Activated CD4-positive, alpha-beta T cell treated with anti-CD3 and anti-CD28 coated beads for 36 hours (primary cell): ENCODE measurements around the gene TMEM63C. TPM values are rescaled to one million over a fixed set of nuclear protein-coding genes. Genes with fewer than 3 reads are reported as not detected.
"Not testable (repeated sequence)": the region's sequence is repeated elsewhere in the genome, so short reads cannot be mapped to it uniquely, and the experiment has no call there.

Experiments
- ATAC-seq: fragments of 200-7000 bp; cut with Tn5 transposase; one replicate; pipeline ENCODE4 v1.10.0; 2021; ENCODE audit warnings: mild to moderate bottlenecking, moderate library complexity
- CTCF ChIA-PET: fragments of 350-600 bp; sonication (Branson Sonifier 250); formaldehyde crosslinking; loops from one replicate; lab custom pipeline; 2021; ENCODE audit warnings: antibody characterized with exemption; lab: Charles Lee
- POLR2A ChIA-PET: fragments of 350-600 bp; sonication (Branson Sonifier 250); formaldehyde crosslinking; loops from one replicate; lab custom pipeline; 2021; ENCODE audit warnings: antibody characterized with exemption, inconsistent platforms; lab: Charles Lee
- DNase-seq: peaks from one replicate; pipeline ENCODE4 v3.0.0-alpha.2; 2020
- H3K27ac Mint-ChIP-seq: one replicate; pipeline ENCODE4 v1.8.0; 2021; ENCODE audit warnings: mixed read lengths
- H3K27me3 Mint-ChIP-seq: one replicate; pipeline ENCODE4 v1.8.0; 2021; ENCODE audit warnings: mixed read lengths
- H3K36me3 Mint-ChIP-seq: one replicate; pipeline ENCODE4 v1.8.0; 2021; ENCODE audit warnings: low read depth, mixed read lengths
- H3K4me1 Mint-ChIP-seq: one replicate; pipeline ENCODE4 v1.8.0; 2021; ENCODE audit warnings: mixed read lengths
- H3K4me3 Mint-ChIP-seq: one replicate; pipeline ENCODE4 v1.8.0; 2021; ENCODE audit warnings: mild to moderate bottlenecking, moderate library complexity, mixed read lengths
- H3K9me3 Mint-ChIP-seq: one replicate; pipeline ENCODE4 v1.8.0; 2021; ENCODE audit warnings: low read depth, mixed read lengths
- intact Hi-C, 2 experiments: fragments of 100-400 bp; cut with DNase I in 1 of 2; cut with micrococcal nuclease in 1 of 2; formaldehyde crosslinking; loops; one replicate each; pipeline versions ENCODE4 v1.14.2 to v1.15.1; 2022 to 2024; cut with DNase I, micrococcal nuclease
- total RNA-seq, 2 experiments: library from RNA; stranded (reverse); gene quantifications; one replicate each; pipeline ENCODE4 v1.2.3, GENCODE V29; 2021

Gene TMEM63C
- total RNA-seq, 2 experiments from 2014 or later: 1.1 to 1.4 TPM

DNA sequence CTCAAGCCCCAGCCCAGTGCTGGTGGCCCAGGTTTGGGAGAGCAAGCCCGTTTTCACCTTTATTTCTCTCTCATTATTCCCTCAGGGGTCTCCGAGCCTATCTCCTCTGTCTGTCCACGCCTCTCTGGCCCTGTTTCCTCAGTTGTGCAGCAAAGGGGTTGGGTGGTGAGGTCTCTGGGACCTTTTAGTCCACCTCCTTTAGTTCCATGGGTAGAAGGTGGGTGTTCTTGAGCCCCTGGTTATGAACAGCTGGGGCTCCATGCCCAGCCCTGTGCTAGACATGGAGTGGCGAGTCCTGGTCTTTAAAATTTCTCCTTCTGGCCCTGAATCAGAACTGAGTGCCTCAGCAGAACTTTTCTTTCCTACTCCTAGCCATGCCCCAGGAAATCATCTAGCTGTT lies 90.7 kb downstream of the TMEM63C start:
- H3K4me1 Mint-ChIP-seq: no peaks in the 10 kb centered on the region
- no peaks in the 10 kb centered on the region for H3K36me3 Mint-ChIP-seq
- DNase-seq: no peak
- no peak overlapping the region for H3K4me3 Mint-ChIP-seq
- intact Hi-C loops: no loop called here
- H3K9me3 Mint-ChIP-seq: peaks cover 3% of the 10 kb centered on the region
- H3K27ac Mint-ChIP-seq: no peak overlapping the region
- peaks cover 30% of the 10 kb centered on the region for H3K27me3 Mint-ChIP-seq
- ChIA-PET CTCF (interaction anchor here (0.5 to 0.9 kb wide), 2 partner anchors 18 to 399 kb away, joined by 3 read pairs; no protein-coding TSS in a partner anchor), POLR2A (no interaction called here)
- no peak for ATAC-seq

DNA sequence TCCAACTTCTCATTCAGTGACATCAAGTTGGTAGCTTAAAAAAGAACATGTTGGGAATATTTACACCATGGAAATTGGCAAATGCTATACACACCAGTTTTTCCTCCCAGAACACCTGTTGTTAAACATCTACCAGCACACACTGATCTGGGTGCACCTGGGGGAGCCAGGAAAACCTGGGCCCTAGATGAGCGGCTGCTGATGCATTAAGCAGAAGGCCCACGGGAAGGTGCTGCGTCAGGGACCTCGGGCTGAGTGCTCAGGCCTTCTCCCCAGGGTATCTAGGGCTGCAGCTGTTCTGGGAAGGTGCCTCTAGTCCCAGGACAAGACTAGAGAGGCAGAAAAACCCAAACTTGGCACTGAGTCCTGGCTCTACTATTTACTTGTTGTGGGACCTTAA lies 92.2 kb downstream of the TMEM63C start:
- ChIA-PET POLR2A (no interaction called here), CTCF (interaction anchor here (1.5 kb wide), 1 partner anchor 17 kb away, joined by 3 read pairs; no protein-coding TSS in a partner anchor)
- intact Hi-C loops: no loop called here
- DNase-seq (no peak), ATAC-seq (no peak)
- H3K4me3 Mint-ChIP-seq: no peak overlapping the region
- H3K27me3 Mint-ChIP-seq: peaks cover 24% of the 10 kb centered on the region
- H3K9me3 Mint-ChIP-seq: no peaks in the 10 kb centered on the region
- no peaks in the 10 kb centered on the region for H3K4me1 Mint-ChIP-seq
- no peak overlapping the region for H3K27ac Mint-ChIP-seq
- no peaks in the 10 kb centered on the region for H3K36me3 Mint-ChIP-seq

DNA sequence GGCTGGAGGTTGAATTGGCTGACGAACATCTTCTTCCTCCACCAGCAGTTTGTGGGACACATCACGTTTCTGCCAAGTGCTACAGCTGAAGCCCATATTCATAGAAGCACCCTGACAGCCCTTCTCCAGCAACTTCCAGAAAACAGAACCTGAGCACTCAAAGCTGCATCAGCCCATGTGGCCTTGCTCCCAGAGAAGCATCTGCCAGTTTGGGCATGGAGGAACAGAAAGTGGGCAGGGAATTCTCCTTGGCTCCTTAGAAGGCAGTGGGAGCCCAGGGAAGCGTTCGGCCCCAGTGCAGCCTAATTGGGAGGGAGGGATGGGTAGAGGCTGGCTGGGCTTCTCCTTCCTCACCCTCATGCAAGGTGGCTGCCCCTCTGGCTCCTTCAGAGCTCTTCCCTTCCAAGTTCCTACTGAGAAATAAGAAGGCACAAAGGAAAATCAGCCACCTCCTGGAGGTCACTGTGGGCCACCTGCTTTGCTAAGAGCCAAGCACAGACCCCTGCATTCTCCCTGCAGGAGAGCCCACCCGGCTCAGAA lies 93.5 kb downstream of the TMEM63C start:
- Mint-ChIP-seq H3K27me3 (peaks cover 14% of the 10 kb centered on the region), H3K4me3 (no peak overlapping the region), H3K9me3 (no peaks in the 10 kb centered on the region), H3K4me1 (no peaks in the 10 kb centered on the region), H3K36me3 (peaks cover 2% of the 10 kb centered on the region), H3K27ac (no peak overlapping the region)
- ChIA-PET POLR2A (no interaction called here), CTCF (no interaction called here)
- ATAC-seq: no peak
- intact Hi-C loops: no loop called here
- DNase-seq: no peak

DNA sequence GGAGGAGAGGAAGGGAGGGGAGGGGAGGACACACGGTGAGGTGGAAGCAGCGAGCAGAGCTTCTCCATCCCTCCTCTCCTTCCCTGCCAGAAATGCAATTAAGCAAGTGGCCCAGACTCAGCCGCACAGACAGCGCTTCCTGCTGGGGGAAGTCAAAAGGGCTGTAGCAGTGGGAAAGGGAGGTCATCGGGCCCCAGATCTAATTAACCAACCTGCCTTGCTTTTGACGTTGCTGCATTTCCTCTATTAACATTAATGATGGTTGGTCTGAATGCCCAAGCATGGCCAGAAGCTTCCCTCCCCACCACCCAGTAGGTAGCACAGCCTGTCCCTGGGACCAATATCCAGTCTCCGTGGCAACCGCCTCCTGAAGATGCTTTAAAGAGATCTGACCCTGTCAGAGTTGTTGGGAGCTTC lies 94.0 kb downstream of the TMEM63C start:
- H3K36me3 Mint-ChIP-seq: peaks cover 2% of the 10 kb centered on the region
- ChIA-PET POLR2A (no interaction called here), CTCF (no interaction called here)
- H3K27ac Mint-ChIP-seq: no peak overlapping the region
- intact Hi-C loops: no loop called here
- H3K4me1 Mint-ChIP-seq: no peaks in the 10 kb centered on the region
- DNase-seq (no peak), ATAC-seq (no peak)
- peaks cover 12% of the 10 kb centered on the region for H3K27me3 Mint-ChIP-seq
- H3K9me3 Mint-ChIP-seq: no peaks in the 10 kb centered on the region
- H3K4me3 Mint-ChIP-seq: no peak overlapping the region

DNA sequence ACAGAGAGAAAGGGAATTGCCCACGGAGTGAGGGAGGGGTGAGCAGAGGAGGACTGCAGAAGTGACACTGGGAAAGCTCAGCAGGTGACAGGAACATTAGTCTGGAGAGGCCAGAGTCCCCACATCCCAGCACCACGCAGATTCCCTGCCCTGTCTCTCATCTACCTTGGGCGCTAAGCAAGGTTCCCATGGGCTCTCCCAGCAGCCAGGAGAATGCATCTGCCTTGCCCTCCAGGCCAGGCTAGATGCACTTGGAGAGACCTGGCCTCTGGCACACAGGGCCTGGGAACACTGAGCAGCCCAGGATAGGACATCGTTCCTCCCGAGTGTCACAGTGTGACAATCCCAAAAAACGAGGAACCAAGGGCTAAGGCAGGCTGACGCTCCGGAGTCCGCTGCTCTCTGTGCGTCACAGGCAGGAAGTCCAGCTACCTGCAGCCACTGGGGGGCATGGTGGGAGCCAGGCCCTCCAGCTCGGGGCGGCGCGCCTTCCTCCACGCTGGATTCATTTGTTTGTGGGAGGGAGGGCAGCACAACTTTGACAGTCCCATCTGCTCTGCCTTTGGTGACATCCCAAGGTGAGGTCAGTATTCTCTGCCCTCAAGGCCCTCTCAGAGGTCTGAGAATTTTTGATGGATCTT lies 94.8 kb downstream of the TMEM63C start:
- POLR2A ChIA-PET: no interaction called here
- no peak overlapping the region for H3K27ac Mint-ChIP-seq
- intact Hi-C loops: no loop called here
- no peak for ATAC-seq
- no peak for DNase-seq
- no peaks in the 10 kb centered on the region for H3K9me3 Mint-ChIP-seq
- CTCF ChIA-PET: no interaction called here
- H3K36me3 Mint-ChIP-seq: peaks cover 2% of the 10 kb centered on the region
- H3K27me3 Mint-ChIP-seq: peaks cover 9% of the 10 kb centered on the region
- no peak overlapping the region for H3K4me3 Mint-ChIP-seq
- no peaks in the 10 kb centered on the region for H3K4me1 Mint-ChIP-seq

DNA sequence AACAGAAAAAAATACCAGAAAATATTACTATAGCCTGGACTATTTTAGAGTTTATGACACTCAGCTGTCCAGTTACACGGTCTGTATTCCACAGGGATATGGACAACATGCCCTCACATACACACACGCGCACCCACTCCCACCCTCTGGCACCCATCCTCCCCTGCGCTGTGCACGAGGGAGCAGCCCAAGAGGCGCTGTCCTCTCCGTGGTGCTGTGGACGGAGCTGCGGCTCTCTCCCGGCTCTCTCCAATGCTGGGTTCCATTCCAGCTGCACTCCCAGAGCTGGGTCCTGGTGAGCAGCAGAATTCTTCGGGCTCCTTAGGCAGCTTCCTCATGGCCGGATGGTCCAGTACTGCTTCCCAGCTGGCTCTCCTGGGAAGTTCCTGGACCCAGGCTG lies 95.4 kb downstream of the TMEM63C start:
- no peak overlapping the region for H3K4me3 Mint-ChIP-seq
- ChIA-PET CTCF (interaction anchor here (0.8 kb wide), 1 partner anchor 42 kb away, joined by 3 read pairs; no protein-coding TSS in a partner anchor), POLR2A (no interaction called here)
- no peak overlapping the region for H3K27ac Mint-ChIP-seq
- H3K27me3 Mint-ChIP-seq: peaks cover 4% of the 10 kb centered on the region
- intact Hi-C loops: no loop called here
- H3K36me3 Mint-ChIP-seq: peaks cover 2% of the 10 kb centered on the region
- ATAC-seq: no peak
- no peaks in the 10 kb centered on the region for H3K9me3 Mint-ChIP-seq
- no peak for DNase-seq
- H3K4me1 Mint-ChIP-seq: no peaks in the 10 kb centered on the region

DNA sequence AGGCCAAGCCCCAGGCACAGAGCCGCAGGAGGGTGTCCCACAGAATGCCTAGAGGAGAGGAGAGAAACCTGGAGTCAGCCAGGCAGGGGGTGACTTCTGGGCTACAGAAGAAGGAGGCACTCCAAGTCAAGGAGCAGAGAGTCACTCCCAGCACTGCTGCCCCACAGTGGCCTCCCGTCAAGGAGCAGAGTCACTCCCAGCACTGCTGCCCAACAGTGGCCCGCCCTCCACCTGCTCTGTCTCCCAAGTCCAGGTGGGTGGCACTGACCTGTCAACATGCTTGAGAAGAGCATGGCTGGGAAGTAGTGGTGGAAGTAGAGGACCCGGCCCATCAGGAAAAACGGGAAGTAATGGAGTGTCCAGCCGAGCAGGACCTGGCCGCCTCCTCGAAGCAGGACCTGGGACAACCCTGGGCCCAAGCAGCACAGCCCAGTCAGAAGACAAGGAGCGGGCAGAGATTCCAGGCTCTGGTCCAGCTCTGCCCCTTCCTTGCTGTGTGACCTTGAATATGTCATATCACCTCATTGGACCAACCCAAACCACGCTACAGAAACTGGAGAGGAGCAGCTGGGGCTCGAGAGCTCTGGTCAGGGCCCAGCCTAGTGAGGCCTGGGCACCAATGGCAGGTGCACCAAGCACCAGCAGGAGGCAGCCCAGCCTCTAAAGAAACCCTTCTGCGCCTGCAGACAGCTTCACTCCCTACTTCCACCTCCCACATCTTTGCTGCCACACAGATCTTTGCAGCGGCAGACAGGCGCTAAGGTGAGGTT lies 97.0 kb downstream of the TMEM63C start:
- Mint-ChIP-seq H3K4me3 (no peak overlapping the region), H3K4me1 (no peaks in the 10 kb centered on the region), H3K9me3 (no peaks in the 10 kb centered on the region), H3K36me3 (peaks cover 4% of the 10 kb centered on the region), H3K27ac (no peak overlapping the region), H3K27me3 (no peaks in the 10 kb centered on the region)
- intact Hi-C loops: loop anchor here in 1 of 2 experiments (1.0 kb wide), 1 partner anchor 38 kb away; no protein-coding TSS in a partner anchor
- ATAC-seq: no peak
- ChIA-PET POLR2A (interaction anchor here (0.6 kb wide), 2 partner anchors 194 to 302 kb away, joined by 3 read pairs; no protein-coding TSS in a partner anchor), CTCF (interaction anchor here (0.7 to 1.2 kb wide), 3 partner anchors 37 to 595 kb away, joined by 3 to 4 read pairs (median 3); no protein-coding TSS in a partner anchor)
- peak; percentile 15 for DNase-seq

DNA sequence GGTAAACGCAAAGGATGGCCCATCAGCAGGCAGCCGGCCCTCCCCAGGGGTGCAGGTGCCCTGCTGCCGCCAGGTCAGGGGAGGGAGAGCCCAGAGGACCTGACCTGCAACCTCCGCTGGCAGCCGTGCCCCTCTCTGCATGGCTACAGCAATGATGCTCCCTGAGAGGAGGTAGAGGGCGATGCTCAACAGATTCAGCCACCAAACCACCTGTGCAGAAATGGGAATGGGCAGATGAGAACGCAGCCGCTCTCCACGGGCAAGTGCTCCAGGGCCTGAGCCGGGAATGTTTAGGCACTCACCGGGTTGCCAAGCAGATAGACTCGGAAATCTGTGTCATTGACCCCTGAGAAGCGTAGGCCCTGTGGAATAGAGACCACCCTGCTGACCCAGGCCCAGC lies 98.1 kb downstream of the TMEM63C start:
- H3K9me3 Mint-ChIP-seq: no peaks in the 10 kb centered on the region
- peaks cover 10% of the 10 kb centered on the region for H3K36me3 Mint-ChIP-seq
- DNase-seq (no peak), ATAC-seq (no peak)
- ChIA-PET POLR2A (no interaction called here), CTCF (interaction anchor here (0.7 to 1.2 kb wide), 3 partner anchors 36 to 594 kb away, joined by 3 read pairs; no protein-coding TSS in a partner anchor)
- H3K27me3 Mint-ChIP-seq: no peaks in the 10 kb centered on the region
- intact Hi-C loops: loop anchor here in 1 of 2 experiments (1.0 kb wide), 1 partner anchor 37 kb away; no protein-coding TSS in a partner anchor
- no peak overlapping the region for H3K4me3 Mint-ChIP-seq
- H3K27ac Mint-ChIP-seq: no peak overlapping the region
- H3K4me1 Mint-ChIP-seq: no peaks in the 10 kb centered on the region

DNA sequence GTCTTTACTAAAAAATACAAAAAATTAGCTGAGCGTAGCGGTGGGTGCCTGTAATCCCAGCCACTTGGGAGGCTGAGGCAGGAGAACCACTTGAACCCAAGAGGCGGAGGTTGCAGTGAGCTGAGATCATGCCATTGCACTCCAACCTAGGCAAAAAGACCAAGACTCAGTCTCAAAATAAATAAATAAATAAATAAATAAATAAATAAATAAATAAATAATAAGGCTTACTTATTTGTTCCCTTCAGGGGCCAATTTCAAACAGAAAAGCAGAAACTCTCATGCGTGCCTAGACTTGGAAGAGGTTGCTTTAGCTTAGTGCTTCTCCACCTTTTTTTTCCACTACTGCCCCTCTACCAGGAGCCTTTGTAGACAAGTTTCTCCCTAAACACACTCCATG lies 99.3 kb downstream of the TMEM63C start:
- intact Hi-C loops, DNase-seq, H3K9me3 Mint-ChIP-seq, H3K27ac Mint-ChIP-seq, ATAC-seq, H3K4me1 Mint-ChIP-seq, H3K4me3 Mint-ChIP-seq, H3K27me3 Mint-ChIP-seq, POLR2A ChIA-PET: not testable (repeated sequence)
- H3K36me3 Mint-ChIP-seq: peaks cover 12% of the 10 kb centered on the region
- CTCF ChIA-PET: interaction anchor here (0.7 to 1.0 kb wide), 3 partner anchors 35 to 78 kb away, joined by 3 read pairs; no protein-coding TSS in a partner anchor

DNA sequence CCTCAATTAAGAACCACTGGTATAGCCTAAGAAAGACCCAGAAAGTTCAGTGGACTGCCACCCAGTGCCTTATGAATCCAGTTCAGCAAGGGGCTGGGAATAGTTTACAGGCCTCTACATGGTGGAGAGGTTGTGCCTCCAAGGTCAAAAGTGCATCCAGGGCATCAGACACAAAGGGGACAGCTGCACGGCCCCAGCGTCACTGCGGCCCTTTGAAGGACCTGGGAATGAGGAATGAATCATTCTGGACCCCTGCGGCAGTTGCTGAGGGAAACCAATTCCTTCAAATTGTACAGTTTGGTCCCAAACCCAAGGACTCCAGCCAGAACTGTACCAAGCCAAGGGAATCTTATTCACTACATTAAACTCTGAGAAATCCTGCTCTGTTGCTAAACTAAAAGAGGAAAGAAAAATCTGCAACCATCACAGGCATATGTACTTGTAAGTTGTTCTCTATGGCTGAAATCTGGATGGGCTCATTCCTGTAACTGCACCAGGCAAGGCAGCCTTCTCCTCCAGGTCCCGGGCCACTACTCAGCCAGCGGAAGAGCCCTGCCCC lies 100.3 kb downstream of the TMEM63C start:
- Mint-ChIP-seq H3K4me1 (no peaks in the 10 kb centered on the region), H3K36me3 (peaks cover 12% of the 10 kb centered on the region), H3K27me3 (no peaks in the 10 kb centered on the region), H3K4me3 (no peak overlapping the region), H3K27ac (no peak overlapping the region), H3K9me3 (no peaks in the 10 kb centered on the region)
- ChIA-PET POLR2A (no interaction called here), CTCF (interaction anchor here (0.7 to 1.9 kb wide), 5 partner anchors 9 to 409 kb away, joined by 3 to 5 read pairs (median 4); no protein-coding TSS in a partner anchor)
- intact Hi-C loops: no loop called here
- ATAC-seq (no peak), DNase-seq (no peak)

DNA sequence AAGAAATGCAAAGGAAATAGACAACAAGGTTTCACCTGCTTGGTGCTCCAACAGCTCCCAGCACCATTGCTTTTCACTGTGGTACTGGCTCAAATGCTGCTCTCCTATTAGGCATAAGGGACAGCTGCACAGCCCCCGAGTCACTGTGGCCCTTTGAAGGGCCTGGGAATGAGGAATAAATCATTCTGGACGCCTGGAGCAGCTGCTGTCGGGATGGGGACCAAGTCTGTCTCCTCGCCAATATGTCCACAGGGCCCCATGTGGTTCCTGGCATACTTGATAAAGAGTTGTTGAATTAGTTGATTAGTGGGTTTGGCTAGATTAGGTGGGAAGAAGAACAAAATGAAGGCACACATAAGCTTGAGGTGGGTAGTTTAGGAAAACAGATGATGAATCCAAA lies 102.5 kb downstream of the TMEM63C start:
- DNase-seq: no peak
- Mint-ChIP-seq H3K9me3 (no peaks in the 10 kb centered on the region), H3K4me1 (no peaks in the 10 kb centered on the region), H3K36me3 (peaks cover 12% of the 10 kb centered on the region), H3K4me3 (no peak overlapping the region), H3K27ac (no peak overlapping the region), H3K27me3 (no peaks in the 10 kb centered on the region)
- no peak for ATAC-seq
- intact Hi-C loops: no loop called here
- POLR2A ChIA-PET: no interaction called here
- CTCF ChIA-PET: interaction anchor here (0.6 to 1.9 kb wide), 2 partner anchors 9 to 41 kb away, joined by 4 to 5 read pairs; no protein-coding TSS in a partner anchor
